Measurements from ENCODE around the gene ABRAXAS1. TPM values are rescaled to one million over a fixed set of nuclear protein-coding genes. Genes with fewer than 3 reads are reported as not detected.

ABRAXAS1 gene
- total and polyA plus RNA-seq, 10 of the 15 experiments (the other 5 are each of a cell fraction or from before 2014, with no cell fraction given): 2.2 to 9.7 (median 5.8) TPM

DNA sequence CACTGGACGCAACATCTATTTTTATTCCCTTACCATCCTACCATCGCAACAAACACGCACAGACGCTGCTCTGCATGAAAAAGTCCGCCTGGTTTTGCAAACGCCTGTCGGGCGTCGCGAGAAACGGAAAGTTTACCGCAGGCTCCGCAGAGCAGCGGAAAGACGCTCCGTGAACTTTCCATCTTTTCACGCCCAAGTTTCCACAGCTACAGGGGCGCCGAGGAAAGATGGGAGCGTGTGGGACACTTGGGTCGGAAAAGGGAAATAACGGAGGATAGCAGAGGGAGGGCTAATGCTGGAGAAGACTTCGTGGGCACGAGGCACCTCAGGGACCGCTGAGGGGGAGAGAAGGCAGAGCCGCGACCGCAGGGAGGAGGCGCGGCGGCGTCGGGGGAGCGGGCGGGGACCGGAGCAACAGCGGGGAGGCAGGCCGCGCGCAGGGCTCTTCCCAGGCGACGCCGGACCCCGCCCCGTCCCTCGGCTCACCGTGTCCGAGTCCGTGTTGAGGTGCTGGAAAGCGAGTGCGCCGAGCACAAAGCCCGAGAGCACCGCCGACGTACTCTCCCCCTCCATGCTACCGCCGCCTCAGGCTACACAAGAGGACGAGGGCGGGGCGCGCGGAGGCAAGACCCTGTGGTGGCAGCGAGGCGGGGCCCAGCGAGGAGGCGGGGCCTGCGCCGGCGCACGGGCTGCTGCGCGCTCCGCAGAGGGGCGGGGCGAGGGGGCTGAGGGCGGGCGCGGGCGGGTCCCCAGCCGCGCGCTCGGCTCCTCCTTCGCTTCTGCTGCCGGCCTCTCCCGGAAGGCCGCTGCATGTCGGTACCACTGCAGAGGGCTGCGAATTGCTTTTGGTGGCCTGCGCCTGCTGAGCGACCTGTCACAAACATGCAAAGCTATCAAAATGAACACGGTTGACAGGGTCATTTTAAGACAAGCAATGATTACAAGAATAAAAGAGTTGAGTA is at the start of gene ABRAXAS1 (continued):
- TF ChIP-seq YY1 (IDR thresholded peaks at IDR 0.05; ENCODE audit: low read depth, low read length) (peak; percentile 57), MYB (IDR thresholded peaks at IDR 0.05; ENCODE audit: borderline replicate concordance, low read depth, low read length) (no peak), CHD4 (IDR thresholded peaks at IDR 0.05) (no peak), NBN (IDR thresholded peaks at IDR 0.05) (peak; percentile 56), FOXK2 (IDR thresholded peaks at IDR 0.05) (no peak), PML (IDR thresholded peaks at IDR 0.05; ENCODE audit: low read length) (peak; percentile 83), RBBP5 (conservative IDR thresholded peaks at IDR 0.05) (no peak), BACH1 (IDR thresholded peaks at IDR 0.05; ENCODE audit: borderline replicate concordance) (peak; percentile 75)
- TF ChIP-seq, protein P1, sequence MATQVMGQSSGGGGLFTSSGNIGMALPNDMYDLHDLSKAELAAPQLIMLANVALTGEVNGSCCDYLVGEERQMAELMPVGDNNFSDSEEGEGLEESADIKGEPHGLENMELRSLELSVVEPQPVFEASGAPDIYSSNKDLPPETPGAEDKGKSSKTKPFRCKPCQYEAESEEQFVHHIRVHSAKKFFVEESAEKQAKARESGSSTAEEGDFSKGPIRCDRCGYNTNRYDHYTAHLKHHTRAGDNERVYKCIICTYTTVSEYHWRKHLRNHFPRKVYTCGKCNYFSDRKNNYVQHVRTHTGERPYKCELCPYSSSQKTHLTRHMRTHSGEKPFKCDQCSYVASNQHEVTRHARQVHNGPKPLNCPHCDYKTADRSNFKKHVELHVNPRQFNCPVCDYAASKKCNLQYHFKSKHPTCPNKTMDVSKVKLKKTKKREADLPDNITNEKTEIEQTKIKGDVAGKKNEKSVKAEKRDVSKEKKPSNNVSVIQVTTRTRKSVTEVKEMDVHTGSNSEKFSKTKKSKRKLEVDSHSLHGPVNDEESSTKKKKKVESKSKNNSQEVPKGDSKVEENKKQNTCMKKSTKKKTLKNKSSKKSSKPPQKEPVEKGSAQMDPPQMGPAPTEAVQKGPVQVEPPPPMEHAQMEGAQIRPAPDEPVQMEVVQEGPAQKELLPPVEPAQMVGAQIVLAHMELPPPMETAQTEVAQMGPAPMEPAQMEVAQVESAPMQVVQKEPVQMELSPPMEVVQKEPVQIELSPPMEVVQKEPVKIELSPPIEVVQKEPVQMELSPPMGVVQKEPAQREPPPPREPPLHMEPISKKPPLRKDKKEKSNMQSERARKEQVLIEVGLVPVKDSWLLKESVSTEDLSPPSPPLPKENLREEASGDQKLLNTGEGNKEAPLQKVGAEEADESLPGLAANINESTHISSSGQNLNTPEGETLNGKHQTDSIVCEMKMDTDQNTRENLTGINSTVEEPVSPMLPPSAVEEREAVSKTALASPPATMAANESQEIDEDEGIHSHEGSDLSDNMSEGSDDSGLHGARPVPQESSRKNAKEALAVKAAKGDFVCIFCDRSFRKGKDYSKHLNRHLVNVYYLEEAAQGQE (IDR thresholded peaks at IDR 0.05; ENCODE audit: low read depth, low read length): no peak
- TF ChIP-seq, protein P2, sequence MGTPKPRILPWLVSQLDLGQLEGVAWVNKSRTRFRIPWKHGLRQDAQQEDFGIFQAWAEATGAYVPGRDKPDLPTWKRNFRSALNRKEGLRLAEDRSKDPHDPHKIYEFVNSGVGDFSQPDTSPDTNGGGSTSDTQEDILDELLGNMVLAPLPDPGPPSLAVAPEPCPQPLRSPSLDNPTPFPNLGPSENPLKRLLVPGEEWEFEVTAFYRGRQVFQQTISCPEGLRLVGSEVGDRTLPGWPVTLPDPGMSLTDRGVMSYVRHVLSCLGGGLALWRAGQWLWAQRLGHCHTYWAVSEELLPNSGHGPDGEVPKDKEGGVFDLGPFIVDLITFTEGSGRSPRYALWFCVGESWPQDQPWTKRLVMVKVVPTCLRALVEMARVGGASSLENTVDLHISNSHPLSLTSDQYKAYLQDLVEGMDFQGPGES (IDR thresholded peaks at IDR 0.05): no peak
- TF ChIP-seq, protein P3, sequence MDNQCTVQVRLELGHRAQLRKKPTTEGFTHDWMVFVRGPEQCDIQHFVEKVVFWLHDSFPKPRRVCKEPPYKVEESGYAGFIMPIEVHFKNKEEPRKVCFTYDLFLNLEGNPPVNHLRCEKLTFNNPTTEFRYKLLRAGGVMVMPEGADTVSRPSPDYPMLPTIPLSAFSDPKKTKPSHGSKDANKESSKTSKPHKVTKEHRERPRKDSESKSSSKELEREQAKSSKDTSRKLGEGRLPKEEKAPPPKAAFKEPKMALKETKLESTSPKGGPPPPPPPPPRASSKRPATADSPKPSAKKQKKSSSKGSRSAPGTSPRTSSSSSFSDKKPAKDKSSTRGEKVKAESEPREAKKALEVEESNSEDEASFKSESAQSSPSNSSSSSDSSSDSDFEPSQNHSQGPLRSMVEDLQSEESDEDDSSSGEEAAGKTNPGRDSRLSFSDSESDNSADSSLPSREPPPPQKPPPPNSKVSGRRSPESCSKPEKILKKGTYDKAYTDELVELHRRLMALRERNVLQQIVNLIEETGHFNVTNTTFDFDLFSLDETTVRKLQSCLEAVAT (IDR thresholded peaks at IDR 0.05): 0 out of 2 replicates have a peak, but pooled peaks have one; percentile 34
- TF ChIP-seq, protein P4, sequence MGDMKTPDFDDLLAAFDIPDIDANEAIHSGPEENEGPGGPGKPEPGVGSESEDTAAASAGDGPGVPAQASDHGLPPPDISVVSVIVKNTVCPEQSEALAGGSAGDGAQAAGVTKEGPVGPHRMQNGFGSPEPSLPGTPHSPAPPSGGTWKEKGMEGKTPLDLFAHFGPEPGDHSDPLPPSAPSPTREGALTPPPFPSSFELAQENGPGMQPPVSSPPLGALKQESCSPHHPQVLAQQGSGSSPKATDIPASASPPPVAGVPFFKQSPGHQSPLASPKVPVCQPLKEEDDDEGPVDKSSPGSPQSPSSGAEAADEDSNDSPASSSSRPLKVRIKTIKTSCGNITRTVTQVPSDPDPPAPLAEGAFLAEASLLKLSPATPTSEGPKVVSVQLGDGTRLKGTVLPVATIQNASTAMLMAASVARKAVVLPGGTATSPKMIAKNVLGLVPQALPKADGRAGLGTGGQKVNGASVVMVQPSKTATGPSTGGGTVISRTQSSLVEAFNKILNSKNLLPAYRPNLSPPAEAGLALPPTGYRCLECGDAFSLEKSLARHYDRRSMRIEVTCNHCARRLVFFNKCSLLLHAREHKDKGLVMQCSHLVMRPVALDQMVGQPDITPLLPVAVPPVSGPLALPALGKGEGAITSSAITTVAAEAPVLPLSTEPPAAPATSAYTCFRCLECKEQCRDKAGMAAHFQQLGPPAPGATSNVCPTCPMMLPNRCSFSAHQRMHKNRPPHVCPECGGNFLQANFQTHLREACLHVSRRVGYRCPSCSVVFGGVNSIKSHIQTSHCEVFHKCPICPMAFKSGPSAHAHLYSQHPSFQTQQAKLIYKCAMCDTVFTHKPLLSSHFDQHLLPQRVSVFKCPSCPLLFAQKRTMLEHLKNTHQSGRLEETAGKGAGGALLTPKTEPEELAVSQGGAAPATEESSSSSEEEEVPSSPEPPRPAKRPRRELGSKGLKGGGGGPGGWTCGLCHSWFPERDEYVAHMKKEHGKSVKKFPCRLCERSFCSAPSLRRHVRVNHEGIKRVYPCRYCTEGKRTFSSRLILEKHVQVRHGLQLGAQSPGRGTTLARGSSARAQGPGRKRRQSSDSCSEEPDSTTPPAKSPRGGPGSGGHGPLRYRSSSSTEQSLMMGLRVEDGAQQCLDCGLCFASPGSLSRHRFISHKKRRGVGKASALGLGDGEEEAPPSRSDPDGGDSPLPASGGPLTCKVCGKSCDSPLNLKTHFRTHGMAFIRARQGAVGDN (IDR thresholded peaks at IDR 0.05): peak; percentile 75
- TF ChIP-seq, protein P5, sequence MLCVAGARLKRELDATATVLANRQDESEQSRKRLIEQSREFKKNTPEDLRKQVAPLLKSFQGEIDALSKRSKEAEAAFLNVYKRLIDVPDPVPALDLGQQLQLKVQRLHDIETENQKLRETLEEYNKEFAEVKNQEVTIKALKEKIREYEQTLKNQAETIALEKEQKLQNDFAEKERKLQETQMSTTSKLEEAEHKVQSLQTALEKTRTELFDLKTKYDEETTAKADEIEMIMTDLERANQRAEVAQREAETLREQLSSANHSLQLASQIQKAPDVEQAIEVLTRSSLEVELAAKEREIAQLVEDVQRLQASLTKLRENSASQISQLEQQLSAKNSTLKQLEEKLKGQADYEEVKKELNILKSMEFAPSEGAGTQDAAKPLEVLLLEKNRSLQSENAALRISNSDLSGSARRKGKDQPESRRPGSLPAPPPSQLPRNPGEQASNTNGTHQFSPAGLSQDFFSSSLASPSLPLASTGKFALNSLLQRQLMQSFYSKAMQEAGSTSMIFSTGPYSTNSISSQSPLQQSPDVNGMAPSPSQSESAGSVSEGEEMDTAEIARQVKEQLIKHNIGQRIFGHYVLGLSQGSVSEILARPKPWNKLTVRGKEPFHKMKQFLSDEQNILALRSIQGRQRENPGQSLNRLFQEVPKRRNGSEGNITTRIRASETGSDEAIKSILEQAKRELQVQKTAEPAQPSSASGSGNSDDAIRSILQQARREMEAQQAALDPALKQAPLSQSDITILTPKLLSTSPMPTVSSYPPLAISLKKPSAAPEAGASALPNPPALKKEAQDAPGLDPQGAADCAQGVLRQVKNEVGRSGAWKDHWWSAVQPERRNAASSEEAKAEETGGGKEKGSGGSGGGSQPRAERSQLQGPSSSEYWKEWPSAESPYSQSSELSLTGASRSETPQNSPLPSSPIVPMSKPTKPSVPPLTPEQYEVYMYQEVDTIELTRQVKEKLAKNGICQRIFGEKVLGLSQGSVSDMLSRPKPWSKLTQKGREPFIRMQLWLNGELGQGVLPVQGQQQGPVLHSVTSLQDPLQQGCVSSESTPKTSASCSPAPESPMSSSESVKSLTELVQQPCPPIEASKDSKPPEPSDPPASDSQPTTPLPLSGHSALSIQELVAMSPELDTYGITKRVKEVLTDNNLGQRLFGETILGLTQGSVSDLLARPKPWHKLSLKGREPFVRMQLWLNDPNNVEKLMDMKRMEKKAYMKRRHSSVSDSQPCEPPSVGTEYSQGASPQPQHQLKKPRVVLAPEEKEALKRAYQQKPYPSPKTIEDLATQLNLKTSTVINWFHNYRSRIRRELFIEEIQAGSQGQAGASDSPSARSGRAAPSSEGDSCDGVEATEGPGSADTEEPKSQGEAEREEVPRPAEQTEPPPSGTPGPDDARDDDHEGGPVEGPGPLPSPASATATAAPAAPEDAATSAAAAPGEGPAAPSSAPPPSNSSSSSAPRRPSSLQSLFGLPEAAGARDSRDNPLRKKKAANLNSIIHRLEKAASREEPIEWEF (IDR thresholded peaks at IDR 0.05; ENCODE audit: insufficient replicate concordance, low read depth, low read length): no peak
